OCI-LY3 (cell line): ENCODE measurements around the gene KRT5.
"Not testable (repeated sequence)": the region's sequence is repeated elsewhere in the genome, so short reads cannot be mapped to it uniquely, and the experiment has no call there.

Experiments used
- H2AFZ ChIP-seq: fragments of 200-600, 300-600 bp; shearing (Covaris generic); 2 replicates; pipeline ENCODE4 v1.6.0; 2014; ENCODE audit warnings: antibody characterized with exemption, low read depth, low read length
- H3K27ac ChIP-seq: fragments of 200-600, 300-600 bp; sonication (generic); 2 replicates; pipeline ENCODE4 v1.5.1; 2014; ENCODE audit warnings: mild to moderate bottlenecking, low read length, moderate library complexity, mixed read lengths
- H3K27me3 ChIP-seq: fragments of 200-600, 300-600 bp; sonication (generic); 2 replicates; pipeline ENCODE4 v1.6.1; 2014; ENCODE audit warnings: low read depth, low read length, mixed read lengths
- H3K36me3 ChIP-seq: fragments of 200-600, 300-600 bp; sonication (generic); replicated peaks from 2 replicates; pipeline ENCODE3; 2014; ENCODE audit warnings: low read depth, low read length, mixed read lengths
- H3K4me1 ChIP-seq: fragments of 300-600, 200-600 bp; sonication (generic); 2 replicates; pipeline ENCODE4 v1.6.1; 2014; ENCODE audit warnings: low read length, mixed read lengths
- H3K4me2 ChIP-seq: fragments of 200-600, 300-600 bp; sonication (generic); 2 replicates; pipeline ENCODE4 v1.6.1; 2014; ENCODE audit warnings: low read length, mixed read lengths
- H3K4me3 ChIP-seq: fragments of 300-600, 200-600 bp; sonication (generic); 2 replicates; pipeline ENCODE4 v1.5.1; 2014; ENCODE audit warnings: antibody characterized with exemption, mild to moderate bottlenecking, low read length, moderate library complexity
- H3K79me2 ChIP-seq: fragments of 300-600, 200-600 bp; shearing (Covaris generic); 2 replicates; pipeline ENCODE4 v1.6.1; 2014; ENCODE audit warnings: mild to moderate bottlenecking, low read length, mixed read lengths
- H3K9ac ChIP-seq: fragments of 300-600, 200-600 bp; shearing (Covaris generic); 2 replicates; pipeline ENCODE4 v1.6.0; 2014; ENCODE audit warnings: mild to moderate bottlenecking, low read length, moderate library complexity
- H3K9me3 ChIP-seq: fragments of 200-600, 300-600 bp; shearing (Covaris generic); 2 replicates; pipeline ENCODE4 v1.6.1; 2014; ENCODE audit warnings: low read length, mixed read lengths; ENCODE audit not compliant: insufficient read depth
- H4K20me1 ChIP-seq: fragments of 200-600, 300-600 bp; sonication (generic); 2 replicates; pipeline ENCODE4 v1.6.1; 2016; ENCODE audit warnings: low read length, mixed read lengths; ENCODE audit not compliant: insufficient read depth
- CTCF ChIP-seq: fragments of 200-600, 300-600 bp; sonication (generic); IDR thresholded peaks from 2 replicates; pipeline ENCODE4 v1.5.1; 2014; ENCODE audit warnings: antibody characterized with exemption, low read length, low read depth
- EZH2phosphoT487 ChIP-seq: fragments of 200-600 bp; shearing (Covaris generic); IDR thresholded peaks from 2 replicates; pipeline ENCODE4 v1.6.1; 2018; ENCODE audit warnings: antibody characterized with exemption, mixed run types, low read depth

The KRT5 gene

GRCh38 chr12:52495389-52495788 lies 24.8 kb downstream of the KRT5 start:
- Histone ChIP-seq H3K4me2 (peak overlapping the region; percentile 74), H3K27ac (no peak overlapping the region)

GRCh38 chr12:52494518-52494917 lies 25.7 kb downstream of the KRT5 start:
- no peak overlapping the region for H2AFZ ChIP-seq
- H4K20me1 ChIP-seq, result no peaks in the 10 kb centered on the region
- peaks cover 27% of the 10 kb centered on the region for H3K4me1 ChIP-seq
- no peaks in the 10 kb centered on the region for H3K36me3 ChIP-seq
- H3K9me3 ChIP-seq, result no peaks in the 10 kb centered on the region
- H3K27me3 ChIP-seq, result peaks cover 26% of the 10 kb centered on the region; the same call in 1 of the 2 replicates
- no peak overlapping the region for H3K4me3 ChIP-seq
- H3K27ac ChIP-seq, result no peak overlapping the region
- H3K79me2 ChIP-seq, result no peaks in the 10 kb centered on the region
- H3K4me2 ChIP-seq, result no peak overlapping the region
- no peak for TF ChIP-seq CTCF
- no peak for TF ChIP-seq EZH2phosphoT487
- no peak overlapping the region for H3K9ac ChIP-seq

More at GRCh38 chr12:52495389-52495788, 24.8 kb downstream of the KRT5 start:
- Histone ChIP-seq H2AFZ (peak overlapping the region; percentile 84), H3K27me3 (peaks cover 26% of the 10 kb centered on the region; the same call in 1 of the 2 replicates), H3K36me3 (no peaks in the 10 kb centered on the region), H4K20me1 (no peaks in the 10 kb centered on the region), H3K4me3 (peak overlapping the region; percentile 43), H3K9me3 (no peaks in the 10 kb centered on the region), H3K9ac (peak overlapping the region; percentile 7; the same call in 1 of the 2 replicates), H3K79me2 (no peaks in the 10 kb centered on the region), H3K4me1 (peaks cover 27% of the 10 kb centered on the region)
- TF ChIP-seq EZH2phosphoT487 (no peak), CTCF (peak; percentile 22)

- H3K4me2 ChIP-seq, result no peak overlapping the region
- no peaks in the 10 kb centered on the region for H3K36me3 ChIP-seq
- H2AFZ ChIP-seq, result no peak overlapping the region
- no peak for TF ChIP-seq CTCF
- TF ChIP-seq EZH2phosphoT487, result no peak
- H3K9ac ChIP-seq, result no peak overlapping the region
- no peaks in the 10 kb centered on the region for H4K20me1 ChIP-seq
- H3K27ac ChIP-seq, result no peak overlapping the region
- H3K4me1 ChIP-seq, result peaks cover 27% of the 10 kb centered on the region
- no peaks in the 10 kb centered on the region for H3K9me3 ChIP-seq
- no peak overlapping the region for H3K4me3 ChIP-seq
- H3K27me3 ChIP-seq, result peaks cover 26% of the 10 kb centered on the region; the same call in 1 of the 2 replicates
- H3K79me2 ChIP-seq, result no peaks in the 10 kb centered on the region
Measured at GRCh38 chr12:52494100-52494499, 26.1 kb downstream of the KRT5 start.

- Histone ChIP-seq H3K4me2 (no peak within 1 kb of the TSS), H3K27me3 (peaks cover 26% of the 10 kb centered on the region; the same call in 1 of the 2 replicates)
Measured at GRCh38 chr12:52493172-52493571, 27.0 kb downstream of the KRT5 start, which contains the start of gene KRT6A. TSS of gene KRT6A (minus strand) at chr12:52493257. CDS start at chr12:52493188, 69 bp downstream.

GRCh38 chr12:52492405-52492804 lies 27.8 kb downstream of the KRT5 start:
- not testable (repeated sequence) for H3K79me2 ChIP-seq, H3K9ac ChIP-seq, H3K27ac ChIP-seq, H4K20me1 ChIP-seq, H3K36me3 ChIP-seq, H2AFZ ChIP-seq, H3K4me3 ChIP-seq, H3K9me3 ChIP-seq, H3K4me2 ChIP-seq
- Histone ChIP-seq H3K27me3 (peaks cover 26% of the 10 kb centered on the region; the same call in 1 of the 2 replicates), H3K4me1 (peaks cover 27% of the 10 kb centered on the region)

More at GRCh38 chr12:52493172-52493571, 27.0 kb downstream of the KRT5 start, which contains the start of gene KRT6A:
- H3K4me1 ChIP-seq, result peaks cover 27% of the 10 kb centered on the region
- TF ChIP-seq EZH2phosphoT487, result no peak
- TF ChIP-seq CTCF, result no peak
- H2AFZ ChIP-seq, result no peak within 1 kb of the TSS
- H3K9me3 ChIP-seq, result no peaks in the 10 kb centered on the region
- H3K9ac ChIP-seq, result no peak within 1 kb of the TSS
- no peaks in the 10 kb centered on the region for H3K79me2 ChIP-seq
- no peak within 1 kb of the TSS for H3K4me3 ChIP-seq
- H3K36me3 ChIP-seq, result no peaks in the 10 kb centered on the region
- H4K20me1 ChIP-seq, result no peaks in the 10 kb centered on the region
- H3K27ac ChIP-seq, result no peak within 1 kb of the TSS

- not testable (repeated sequence) for H3K9ac ChIP-seq, H2AFZ ChIP-seq, H3K4me3 ChIP-seq, H3K27ac ChIP-seq, H3K36me3 ChIP-seq, H3K9me3 ChIP-seq, H4K20me1 ChIP-seq, H3K4me2 ChIP-seq, H3K79me2 ChIP-seq
- Histone ChIP-seq H3K27me3 (peaks cover 29% of the 10 kb centered on the region), H3K4me1 (peaks cover 19% of the 10 kb centered on the region)
Measured at GRCh38 chr12:52491495-52491894, 28.7 kb downstream of the KRT5 start.
